ENCODE results near the gene CTTN.

The CTTN gene

DNA sequence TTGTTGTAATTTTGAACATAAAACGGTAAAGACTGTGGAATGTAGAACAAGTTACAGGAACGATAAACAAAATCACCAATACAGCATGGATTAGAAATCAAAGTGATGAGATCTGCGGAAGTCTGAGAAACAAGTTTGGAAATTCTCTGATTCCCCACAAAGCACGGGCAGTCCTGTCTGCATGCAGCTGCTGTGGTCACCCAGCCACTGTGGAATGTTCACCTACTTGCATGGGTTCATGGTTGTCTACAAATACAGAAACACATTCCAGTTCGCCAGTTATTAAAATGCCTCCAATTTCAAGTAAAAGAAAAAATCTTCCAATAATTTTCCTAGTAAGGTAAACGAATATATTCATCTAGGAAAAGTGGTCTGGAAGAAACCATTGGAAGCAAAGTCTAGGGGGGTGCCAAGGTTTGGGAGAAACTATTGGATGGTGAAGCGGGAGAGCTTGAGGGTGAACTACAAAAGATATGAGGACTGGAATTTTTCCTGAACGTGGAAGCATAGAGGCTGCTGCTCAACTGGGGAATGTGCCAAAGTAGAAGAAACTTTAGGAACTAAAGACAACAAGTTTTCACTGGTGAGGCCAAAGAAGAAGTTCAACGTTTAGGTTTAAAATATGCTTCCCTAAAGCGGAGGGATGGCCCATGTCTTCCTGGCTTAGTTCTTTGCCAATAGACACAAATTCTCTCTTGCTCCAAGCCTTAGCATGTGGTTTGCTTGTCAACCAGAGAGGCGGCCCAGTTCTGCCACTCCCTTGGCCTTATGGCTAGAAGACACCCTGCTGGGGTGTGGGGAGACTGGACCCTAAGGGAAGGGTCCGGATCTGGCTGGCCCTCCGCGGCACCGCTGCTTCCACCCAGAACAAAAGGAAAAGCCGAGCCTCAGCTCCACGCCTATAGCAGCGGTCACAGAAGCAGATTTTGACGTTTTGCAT is 70.2 kb downstream of the CTTN start:
- TF ChIP-seq POLR2A (IDR thresholded peaks at IDR 0.05; ENCODE audit: low read length) (no peak), GATA1 (IDR thresholded peaks at IDR 0.05; ENCODE audit: low read depth, low read length) (no peak)
- DNase-seq = no peak

DNA sequence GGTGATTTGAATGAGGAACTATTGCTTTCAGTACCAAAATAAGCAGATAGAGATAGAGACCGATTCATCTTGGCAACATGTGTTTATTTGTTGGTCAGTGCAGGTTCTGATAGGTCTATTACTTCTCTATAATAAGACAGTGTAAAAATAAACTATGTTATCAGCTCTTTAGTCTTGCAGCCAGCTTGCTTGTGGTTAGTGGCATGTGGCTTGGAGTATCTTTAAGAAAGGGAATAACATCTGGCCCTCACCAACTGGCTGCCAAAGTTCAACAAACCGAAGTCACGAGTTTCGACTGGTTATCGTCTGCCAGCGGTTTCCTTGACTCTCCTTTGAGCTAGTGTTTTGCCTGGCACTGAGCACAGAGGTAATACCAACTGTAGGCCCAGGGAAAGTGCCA is 71.8 kb downstream of the CTTN start:
- peak; percentile 46 for TF ChIP-seq POLR2A (IDR thresholded peaks at IDR 0.05; ENCODE audit: low read length)
- no peak for TF ChIP-seq GATA1 (IDR thresholded peaks at IDR 0.05; ENCODE audit: low read depth, low read length)
- DNase-seq = peak; percentile 83 to 95

DNA sequence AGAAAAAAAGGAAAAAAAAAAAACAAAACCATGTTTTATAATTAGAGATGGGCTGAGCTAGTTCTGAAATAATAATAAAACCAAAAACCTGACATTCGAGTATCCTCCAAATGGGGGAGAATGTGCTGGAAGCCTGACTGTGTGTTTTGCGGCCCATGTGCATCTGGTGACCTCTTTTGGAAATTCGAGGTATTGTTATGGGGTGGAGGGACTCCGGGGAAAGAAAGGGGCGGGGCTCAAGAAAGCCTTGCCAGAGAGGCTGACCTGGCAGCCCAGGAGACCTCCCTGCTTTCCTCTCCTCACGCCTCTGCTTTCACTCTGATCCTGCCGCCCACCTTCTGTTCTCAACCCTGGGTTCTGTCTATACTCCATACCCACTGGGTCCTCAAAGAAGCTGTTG is 72.9 kb downstream of the CTTN start:
- DNase-seq = peak; percentile 81 to 82
- TF ChIP-seq GATA1 (IDR thresholded peaks at IDR 0.05; ENCODE audit: low read depth, low read length) (no peak), POLR2A (IDR thresholded peaks at IDR 0.05; ENCODE audit: low read length) (no peak)

GRCh38 chr11:70472240-70472639 is 73.9 kb downstream of the CTTN start:
- DNase-seq = no peak

GRCh38 chr11:70473186-70473872 is 75.0 kb downstream of the CTTN start:
- no peak for DNase-seq
- TF ChIP-seq GATA1 (IDR thresholded peaks at IDR 0.05; ENCODE audit: low read depth, low read length) = no peak
- TF ChIP-seq POLR2A (IDR thresholded peaks at IDR 0.05; ENCODE audit: low read length) = no peak

More at GRCh38 chr11:70472240-70472639, 73.9 kb downstream of the CTTN start:
- TF ChIP-seq POLR2A (IDR thresholded peaks at IDR 0.05; ENCODE audit: low read length) (no peak), GATA1 (IDR thresholded peaks at IDR 0.05; ENCODE audit: low read depth, low read length) (no peak)

GRCh38 chr11:70473873-70474690 is 75.8 kb downstream of the CTTN start:
- DNase-seq = no peak
- TF ChIP-seq POLR2A (IDR thresholded peaks at IDR 0.05; ENCODE audit: low read length) = no peak
- TF ChIP-seq GATA1 (IDR thresholded peaks at IDR 0.05; ENCODE audit: low read depth, low read length) = no peak

DNA sequence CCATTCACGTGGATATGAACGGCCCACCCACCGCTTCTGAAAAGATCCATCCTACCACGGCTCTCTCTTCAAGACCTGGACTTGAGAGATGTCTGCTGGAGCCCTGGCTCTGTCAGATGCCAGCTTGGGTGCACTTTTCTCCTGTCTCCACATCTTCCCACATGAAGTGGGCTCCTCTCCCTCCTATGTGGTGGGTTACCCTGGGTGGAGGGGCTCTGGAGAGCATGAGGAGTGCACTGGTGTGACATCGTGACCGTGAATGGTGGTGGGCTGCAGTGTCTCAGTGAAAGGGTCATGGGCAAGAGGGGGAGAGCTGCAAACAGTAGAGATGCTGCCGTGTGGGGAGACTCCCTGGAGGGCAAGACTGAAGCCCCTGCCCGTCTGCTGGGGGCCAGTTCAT is 76.4 kb downstream of the CTTN start:
- no peak for DNase-seq
- TF ChIP-seq GATA1 (IDR thresholded peaks at IDR 0.05; ENCODE audit: low read depth, low read length) = no peak
- no peak for TF ChIP-seq POLR2A (IDR thresholded peaks at IDR 0.05; ENCODE audit: low read length)

- TF ChIP-seq POLR2A (IDR thresholded peaks at IDR 0.05; ENCODE audit: low read length) (no peak), GATA1 (IDR thresholded peaks at IDR 0.05; ENCODE audit: low read depth, low read length) (no peak)
- DNase-seq = no peak
Observed at GRCh38 chr11:70476669-70477068, 78.3 kb downstream of the CTTN start.

- TF ChIP-seq GATA1 (IDR thresholded peaks at IDR 0.05; ENCODE audit: low read depth, low read length) (no peak), POLR2A (IDR thresholded peaks at IDR 0.05; ENCODE audit: low read length) (no peak)
- DNase-seq = no peak
Observed at GRCh38 chr11:70477176-70477575, 78.8 kb downstream of the CTTN start.

- TF ChIP-seq GATA1 (IDR thresholded peaks at IDR 0.05; ENCODE audit: low read depth, low read length) (no peak), POLR2A (IDR thresholded peaks at IDR 0.05; ENCODE audit: low read length) (no peak)
- no peak for DNase-seq
Observed at GRCh38 chr11:70477609-70478008, 79.3 kb downstream of the CTTN start.

- no peak for DNase-seq
- TF ChIP-seq POLR2A (IDR thresholded peaks at IDR 0.05; ENCODE audit: low read length) = no peak
Observed at GRCh38 chr11:70478166-70478890, 80.0 kb downstream of the CTTN start.

- DNase-seq = no peak
- TF ChIP-seq GATA1 (IDR thresholded peaks at IDR 0.05; ENCODE audit: low read depth, low read length) = no peak
- TF ChIP-seq POLR2A (IDR thresholded peaks at IDR 0.05; ENCODE audit: low read length) = no peak
Observed at GRCh38 chr11:70480711-70481110, 82.4 kb downstream of the CTTN start.
